Forelimb muscle (tissue), 1 donor: ENCODE data around the gene CYTH3. TPM values are rescaled to one million over a fixed set of nuclear protein-coding genes. Genes with fewer than 3 reads are reported as not detected.
"Not testable (repeated sequence)": the region's sequence is repeated elsewhere in the genome, so short reads cannot be mapped to it uniquely, and the experiment has no call there.

Source experiments
- DNase-seq: peaks from one replicate; pipeline ENCODE4 v3.0.0-alpha.2; 2013; ENCODE audit warnings: low read depth
- polyA plus RNA-seq: library from polyadenylated mRNA; unstranded; fragments of 120-200 nt; gene quantifications from one replicate; pipeline ENCODE4 v1.2.1, GENCODE V29; 2013; ENCODE audit not compliant: insufficient read length

CYTH3 gene
- polyA plus RNA-seq, 1 donor: 29.3 TPM

DNA sequence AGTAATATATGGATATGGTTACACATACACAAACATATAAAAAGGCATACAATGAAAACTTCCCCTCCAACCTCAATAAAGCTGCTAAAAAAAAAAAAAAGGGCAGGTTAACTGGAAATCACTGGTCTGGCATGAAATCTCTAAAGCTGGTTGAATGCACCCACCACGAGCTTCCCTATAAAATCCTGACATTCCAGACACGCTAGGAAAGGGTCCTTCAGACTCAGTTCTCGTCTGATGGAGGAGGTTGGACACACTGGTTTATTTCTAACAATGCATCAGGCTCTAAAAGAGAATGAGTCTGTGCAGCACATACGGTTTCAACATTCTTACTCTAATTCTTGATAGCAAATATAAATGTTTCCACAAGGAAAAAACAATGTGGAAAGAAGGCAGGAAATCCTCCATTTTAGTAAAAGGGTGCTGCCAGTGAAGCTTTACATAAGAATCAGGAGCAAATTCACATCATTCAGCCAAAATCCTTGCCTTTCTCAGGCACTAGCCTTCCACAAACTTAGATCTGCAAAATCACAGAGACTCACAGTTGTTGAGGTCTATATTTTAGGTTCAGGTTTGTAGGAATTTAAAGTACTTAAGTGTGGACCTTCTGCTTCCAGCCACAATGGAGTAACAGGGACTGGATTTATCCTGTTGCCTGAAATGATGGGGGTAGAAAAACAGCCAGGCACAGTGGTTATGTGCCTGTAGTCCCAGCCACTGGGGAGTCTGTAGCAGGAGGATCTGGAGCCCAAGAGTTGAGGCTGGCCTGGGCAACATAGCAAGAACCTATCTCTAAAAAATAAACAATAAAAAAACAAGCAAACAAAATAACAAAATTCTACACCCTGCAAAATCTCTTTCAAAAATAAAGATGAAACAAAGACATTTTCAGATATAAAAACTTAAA lies 73.5 kb downstream of the CYTH3 start:
- DNase-seq: no peak

GRCh38 chr7:6197801-6198551 lies 74.4 kb downstream of the CYTH3 start:
- DNase-seq: no peak

DNA sequence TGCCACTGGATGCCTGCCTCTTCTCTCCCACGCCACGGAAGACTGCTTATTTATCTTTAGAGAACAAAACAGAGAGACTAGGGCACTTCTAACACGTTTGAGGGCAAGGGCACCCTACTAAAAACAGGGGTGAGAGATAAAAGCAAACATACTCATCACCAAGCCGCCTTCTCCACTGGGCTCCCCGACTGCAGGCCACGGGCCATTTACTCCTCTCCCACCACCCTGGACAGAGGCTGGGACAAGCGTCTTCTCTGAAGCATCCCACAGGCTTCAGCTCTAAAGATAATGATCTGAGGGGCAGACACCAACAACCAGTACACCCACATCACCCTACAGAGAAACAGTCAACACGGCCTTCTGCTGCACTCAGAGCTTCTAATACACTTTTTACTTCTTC lies 78.7 kb downstream of the CYTH3 start:
- no peak for DNase-seq

GRCh38 chr7:6190563-6190962 lies 81.9 kb downstream of the CYTH3 start:
- DNase-seq: not testable (repeated sequence)

- no peak for DNase-seq
Measured at GRCh38 chr7:6188389-6188788, 84.0 kb downstream of the CYTH3 start.

- no peak for DNase-seq
Measured at GRCh38 chr7:6186577-6186976, 85.8 kb downstream of the CYTH3 start.

- DNase-seq: no peak
Measured at GRCh38 chr7:6182993-6183392, 89.4 kb downstream of the CYTH3 start.

DNA sequence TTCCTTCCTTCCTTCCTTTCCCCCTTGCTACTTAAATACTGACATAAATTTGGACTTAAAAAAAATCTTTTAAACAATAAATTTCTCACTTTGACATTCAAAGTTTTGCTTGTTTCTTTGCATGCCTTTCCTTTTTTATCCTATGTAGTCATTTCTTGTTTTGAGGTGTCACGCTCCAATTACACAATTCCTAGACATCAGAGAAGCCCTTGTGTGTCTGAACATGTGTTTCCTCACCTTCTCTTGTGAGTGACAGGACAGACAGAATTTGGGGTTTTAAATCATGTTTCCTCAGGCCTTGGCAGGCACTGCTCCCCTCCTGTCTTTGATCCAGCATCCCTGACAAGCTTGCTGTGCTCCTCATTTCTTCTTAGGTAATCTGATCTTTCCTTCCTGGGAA lies 91.3 kb downstream of the CYTH3 start:
- no peak for DNase-seq

DNA sequence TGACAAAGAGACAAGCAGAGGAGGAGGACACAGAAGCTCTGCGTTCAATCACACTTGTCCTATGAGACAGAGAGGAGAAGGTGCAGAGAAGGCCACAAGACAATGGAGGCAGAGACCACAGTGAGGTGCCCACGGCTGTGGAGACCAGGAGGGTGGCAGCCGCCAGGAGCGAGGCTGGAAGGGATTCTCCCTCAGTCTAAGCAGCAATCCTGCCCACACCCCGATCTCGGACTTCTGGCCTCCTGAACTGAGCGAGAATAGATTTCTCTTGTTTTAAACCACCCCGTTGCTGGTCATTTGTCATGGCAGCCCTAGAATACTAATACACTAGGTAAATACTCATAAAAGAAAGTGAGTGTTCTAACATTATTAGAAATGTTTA lies 92.1 kb downstream of the CYTH3 start:
- DNase-seq: no peak

DNA sequence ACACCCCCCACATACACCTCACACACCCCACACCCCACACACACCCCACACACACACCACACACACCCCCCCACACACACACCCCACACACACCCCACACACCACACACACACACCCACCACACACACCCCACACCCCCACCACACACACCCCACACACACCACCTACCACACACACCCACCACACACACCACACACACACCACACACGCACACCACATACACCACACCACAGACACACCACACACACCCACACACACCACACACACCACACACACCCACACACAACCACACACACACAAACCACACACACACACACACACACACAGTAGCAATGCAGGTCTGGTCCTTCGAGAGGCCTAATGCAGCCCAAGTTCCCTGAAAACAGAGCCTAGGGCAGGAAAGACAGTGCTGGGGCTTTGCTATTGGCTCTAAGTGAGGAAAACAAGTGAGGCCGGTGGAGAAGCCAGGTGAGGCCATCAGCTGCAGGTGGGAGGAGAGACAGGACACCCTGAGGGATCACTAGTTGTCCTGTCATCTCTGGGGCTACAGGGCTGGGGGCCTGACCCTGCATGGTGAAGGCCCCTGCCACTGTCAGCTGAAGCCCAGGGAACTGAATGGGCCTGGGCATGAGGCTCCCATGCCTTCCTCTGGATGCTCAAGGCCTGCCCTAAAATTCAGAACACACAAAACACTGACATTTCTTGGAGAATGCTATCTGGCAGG lies 92.6 kb downstream of the CYTH3 start:
- no peak for DNase-seq

GRCh38 chr7:6178298-6179029 lies 94.0 kb downstream of the CYTH3 start:
- no peak for DNase-seq

DNA sequence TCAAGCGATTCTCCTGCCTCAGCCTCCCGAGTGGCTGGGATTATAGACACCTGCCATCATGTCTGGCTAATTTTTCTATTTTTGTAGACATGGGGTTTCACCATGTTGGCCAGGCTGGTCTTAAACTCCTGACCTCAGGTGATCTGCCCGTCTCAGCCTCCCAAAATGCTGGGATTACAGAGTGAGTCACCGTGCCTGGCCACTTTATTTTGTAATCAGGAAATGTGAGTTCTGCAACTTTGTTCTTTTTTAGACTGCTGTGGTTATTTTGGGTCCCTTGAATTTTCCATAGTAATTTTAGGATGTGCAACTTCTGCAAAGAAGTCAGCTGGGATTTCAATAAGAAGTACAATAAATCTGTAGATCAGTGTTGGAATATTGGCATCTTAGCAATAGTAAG lies 96.8 kb downstream of the CYTH3 start:
- DNase-seq: no peak

GRCh38 chr7:6172910-6173295 lies 99.5 kb downstream of the CYTH3 start:
- DNase-seq: no peak

- DNase-seq: no peak
Measured at GRCh38 chr7:6172224-6172909, 100.1 kb downstream of the CYTH3 start.

DNA sequence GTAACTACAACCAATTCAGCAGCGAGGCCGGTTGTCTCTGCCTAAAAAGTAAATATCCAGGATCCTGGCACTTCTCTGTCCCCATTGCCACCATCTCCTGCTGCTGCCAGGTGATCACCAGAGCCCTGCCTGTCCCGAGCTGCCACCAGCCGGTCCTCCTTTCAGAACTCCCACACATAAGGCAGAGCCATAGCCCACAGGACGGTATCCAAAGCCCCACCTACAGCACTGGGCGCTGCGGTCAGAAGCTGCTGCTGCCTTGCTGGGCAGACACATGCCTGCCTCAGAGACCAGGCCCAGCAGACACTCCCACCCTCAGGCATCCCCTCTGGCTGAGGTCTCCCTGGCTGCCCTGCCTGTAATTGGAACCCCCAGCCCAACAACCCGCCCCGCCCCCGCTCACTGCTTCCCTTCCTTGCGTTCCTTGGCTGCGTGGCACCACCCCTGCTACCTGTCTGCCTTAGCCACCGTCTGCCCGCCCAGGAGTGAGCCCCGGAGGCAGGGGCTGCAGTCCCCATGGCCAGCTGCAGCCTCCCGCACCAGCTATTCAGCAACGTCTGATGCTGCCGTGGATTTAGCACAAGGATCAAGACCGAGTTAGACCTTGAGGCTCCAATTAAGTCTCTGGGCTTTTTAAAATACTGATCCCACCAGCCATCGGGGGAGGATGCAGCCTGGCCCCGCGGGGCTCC lies 100.7 kb downstream of the CYTH3 start:
- no peak for DNase-seq

GRCh38 chr7:6170571-6171531 lies 101.6 kb downstream of the CYTH3 start:
- DNase-seq: no peak

- no peak for DNase-seq
Measured at GRCh38 chr7:6169805-6170520, 102.5 kb downstream of the CYTH3 start.

DNA sequence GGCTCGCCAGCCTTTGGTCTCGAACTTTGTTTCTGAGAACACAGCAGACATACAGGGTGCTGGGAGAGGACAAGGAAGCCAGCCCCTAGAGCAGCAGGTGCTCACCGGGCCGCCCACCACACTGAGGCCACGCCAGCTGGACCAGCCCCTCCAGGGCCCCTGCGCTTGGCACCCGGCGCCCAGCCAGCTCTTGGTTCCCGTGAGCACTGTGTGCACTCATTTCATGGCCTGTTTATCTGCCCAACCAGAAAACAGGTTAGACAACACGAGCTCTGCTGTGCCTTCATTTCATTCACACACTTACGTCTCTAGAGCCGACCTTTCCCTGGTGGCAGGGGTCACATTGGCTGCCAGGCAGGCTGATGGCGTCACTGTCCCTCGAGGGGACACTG lies 104.0 kb downstream of the CYTH3 start:
- DNase-seq: no peak
